GM10266 (cell line): ENCODE results near the gene CPNE2.

Source experiments
- DNase-seq: peaks from one replicate; pipeline ENCODE4 v3.0.0; 2012; ENCODE audit errors: extremely low spot score
- TF ChIP-seq, protein P1 (sequence below): IDR thresholded peaks from 2 replicates; pipeline ENCODE4 v1.5.1; 2012; ENCODE audit warnings: mild to moderate bottlenecking, low read depth; ENCODE audit not compliant: control insufficient read depth, insufficient read depth; ENCODE audit errors: missing control alignments

Gene CPNE2

DNA sequence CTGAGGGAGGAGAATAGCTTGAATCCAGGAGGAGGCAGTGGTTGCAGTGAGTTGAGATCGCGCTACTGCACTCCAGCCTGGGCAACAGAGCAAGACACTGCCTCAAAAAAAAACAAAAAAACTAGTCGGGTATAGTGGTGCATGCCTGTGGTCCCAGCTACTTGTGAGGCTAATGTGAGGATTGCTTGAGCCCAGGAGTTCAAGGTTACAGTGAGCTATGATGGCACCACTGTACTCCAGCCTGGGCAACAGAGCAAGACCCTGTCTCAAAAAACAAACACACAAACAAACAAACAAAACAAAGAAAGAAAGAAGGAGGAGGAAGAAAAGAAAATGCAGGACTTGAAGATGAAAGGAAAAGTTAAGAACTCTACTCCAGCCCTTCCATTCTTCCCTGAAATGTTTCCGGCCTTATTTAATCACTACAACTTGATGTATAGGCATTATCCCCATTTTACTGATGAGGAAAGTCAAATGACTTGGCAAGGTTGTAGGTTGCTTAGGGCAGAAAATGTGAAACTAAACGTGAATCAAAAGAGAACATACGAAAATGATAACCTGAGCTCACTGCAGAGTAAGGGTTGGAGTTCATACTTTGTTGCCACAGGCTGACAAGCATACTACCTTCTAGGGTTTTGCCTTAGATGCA is 63.4 kb downstream of the CPNE2 start:
- TF ChIP-seq, protein P1, sequence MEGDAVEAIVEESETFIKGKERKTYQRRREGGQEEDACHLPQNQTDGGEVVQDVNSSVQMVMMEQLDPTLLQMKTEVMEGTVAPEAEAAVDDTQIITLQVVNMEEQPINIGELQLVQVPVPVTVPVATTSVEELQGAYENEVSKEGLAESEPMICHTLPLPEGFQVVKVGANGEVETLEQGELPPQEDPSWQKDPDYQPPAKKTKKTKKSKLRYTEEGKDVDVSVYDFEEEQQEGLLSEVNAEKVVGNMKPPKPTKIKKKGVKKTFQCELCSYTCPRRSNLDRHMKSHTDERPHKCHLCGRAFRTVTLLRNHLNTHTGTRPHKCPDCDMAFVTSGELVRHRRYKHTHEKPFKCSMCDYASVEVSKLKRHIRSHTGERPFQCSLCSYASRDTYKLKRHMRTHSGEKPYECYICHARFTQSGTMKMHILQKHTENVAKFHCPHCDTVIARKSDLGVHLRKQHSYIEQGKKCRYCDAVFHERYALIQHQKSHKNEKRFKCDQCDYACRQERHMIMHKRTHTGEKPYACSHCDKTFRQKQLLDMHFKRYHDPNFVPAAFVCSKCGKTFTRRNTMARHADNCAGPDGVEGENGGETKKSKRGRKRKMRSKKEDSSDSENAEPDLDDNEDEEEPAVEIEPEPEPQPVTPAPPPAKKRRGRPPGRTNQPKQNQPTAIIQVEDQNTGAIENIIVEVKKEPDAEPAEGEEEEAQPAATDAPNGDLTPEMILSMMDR: no peak
- no peak for DNase-seq

DNA sequence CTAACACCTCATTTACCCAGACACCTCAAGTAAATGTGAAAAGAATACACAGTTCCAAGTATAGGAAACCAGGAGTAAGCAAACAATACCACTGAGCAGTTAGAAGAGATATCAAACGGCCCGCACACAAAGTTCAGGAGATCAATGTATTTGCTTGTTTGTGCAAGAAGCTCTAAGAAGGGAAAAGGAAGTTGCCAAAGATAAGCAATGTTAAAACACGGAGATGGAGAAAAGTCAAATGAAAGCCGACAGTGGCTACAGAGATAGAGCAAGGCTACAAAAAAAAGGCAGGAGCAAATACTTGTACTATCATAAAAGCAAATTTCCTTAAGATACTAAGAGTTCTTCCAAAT is 63.9 kb downstream of the CPNE2 start:
- TF ChIP-seq, protein P1: no peak
- DNase-seq: no peak

DNA sequence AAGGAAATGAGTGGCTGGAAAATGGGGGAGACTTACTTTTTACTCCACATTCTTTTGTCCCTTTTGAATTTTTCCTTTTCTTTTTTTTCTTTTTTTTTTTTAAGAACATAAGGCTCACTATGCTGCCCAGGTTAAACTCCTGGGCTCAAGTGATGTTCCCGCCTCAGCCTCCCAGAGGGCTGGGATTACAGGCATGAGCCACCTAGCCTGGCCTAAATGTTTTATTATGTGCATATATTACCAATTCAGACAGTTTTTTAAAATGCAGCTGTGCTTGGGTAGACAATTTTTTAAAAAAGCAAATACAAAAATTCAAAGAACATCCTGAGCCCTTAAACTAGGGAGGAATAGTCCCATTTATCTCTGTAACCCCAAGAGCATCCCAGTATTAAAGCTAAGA is 65.2 kb downstream of the CPNE2 start:
- DNase-seq: no peak
- TF ChIP-seq, protein P1: no peak

- no peak for DNase-seq
- TF ChIP-seq, protein P1: no peak
Observed at GRCh38 chr16:57159447-57159846, 67.1 kb downstream of the CPNE2 start.

DNA sequence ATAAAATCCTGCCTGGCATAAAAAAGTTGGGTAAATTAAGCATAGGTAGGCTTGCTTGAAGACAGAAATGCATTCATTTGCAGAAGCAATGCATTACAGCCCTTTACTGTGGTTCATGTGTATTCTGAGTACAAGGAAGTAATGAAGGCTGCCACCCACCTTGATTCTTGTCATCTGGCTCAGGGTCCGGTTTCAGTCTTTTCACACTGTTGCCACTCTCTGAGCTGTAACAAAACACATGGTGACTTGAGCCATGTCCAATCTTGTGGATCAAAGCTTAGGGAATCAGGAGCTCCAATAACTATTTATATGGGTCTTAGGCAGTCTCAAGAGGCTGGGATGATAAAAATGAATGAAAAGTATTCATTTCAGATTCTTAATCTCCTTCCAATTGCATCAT is 71.5 kb downstream of the CPNE2 start:
- no peak for DNase-seq
- TF ChIP-seq, protein P1: no peak

DNA sequence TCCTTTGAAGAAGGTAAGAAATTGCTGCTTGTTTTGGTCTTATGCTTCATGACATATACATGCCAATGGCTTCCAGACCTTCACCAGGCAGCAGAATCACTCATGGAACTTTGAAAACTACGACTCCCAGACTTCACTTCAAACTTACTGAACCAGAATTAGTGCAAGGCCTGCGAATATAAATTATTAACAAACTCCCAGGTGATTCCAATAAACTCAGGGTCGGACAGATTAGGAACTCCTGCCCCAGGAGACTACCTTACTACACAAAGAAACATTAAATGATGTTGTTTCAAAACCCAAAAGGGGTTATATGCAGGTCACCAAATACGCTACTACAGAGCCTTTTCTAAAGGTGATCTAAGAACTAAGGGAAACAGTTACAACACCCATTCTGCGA is 73.1 kb downstream of the CPNE2 start:
- TF ChIP-seq, protein P1: no peak
- DNase-seq: no peak

- no peak for DNase-seq
- TF ChIP-seq, protein P1: no peak
Observed at GRCh38 chr16:57165938-57166337, 73.6 kb downstream of the CPNE2 start.
